ENCODE measurements around the gene SRGAP3. TPM values are rescaled to one million over a fixed set of nuclear protein-coding genes. Genes with fewer than 3 reads are reported as not detected.

SRGAP3 gene
- total and polyA plus RNA-seq, 10 of the 15 experiments (the other 5 are each of a cell fraction or from before 2014, with no cell fraction given) = 0.32 to 1.7 (median 0.99) TPM

DNA sequence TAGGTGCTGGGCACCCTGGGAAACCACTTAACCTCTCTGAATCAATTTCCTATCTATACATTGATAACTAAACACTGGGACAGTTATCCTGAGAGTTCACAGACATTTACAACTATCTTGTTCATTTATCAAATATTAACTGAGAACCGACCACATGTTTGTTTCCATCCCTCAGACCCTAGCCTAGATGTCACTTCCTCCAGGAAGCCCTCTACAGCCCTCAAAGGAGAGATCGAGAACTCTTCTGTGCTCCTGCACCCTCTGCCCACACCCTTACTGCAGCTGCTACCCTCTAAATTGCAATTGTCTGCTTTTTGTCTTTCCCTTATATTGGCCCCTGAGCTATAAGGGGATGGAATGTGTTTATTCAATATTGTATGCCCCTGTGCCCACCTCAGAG lies 46.1 kb downstream of the SRGAP3 start (continued):
- TF ChIP-seq CEBPB (IDR thresholded peaks at IDR 0.05; ENCODE audit: borderline replicate concordance in 1 of 2, low read depth in 2 of 2, low read length in 2 of 2) (no peak), BCL11A (IDR thresholded peaks at IDR 0.05; ENCODE audit: low read depth, low read length) (no peak), WRNIP1 (IDR thresholded peaks at IDR 0.05; ENCODE audit: borderline replicate concordance, low read depth, low read length) (no peak), MXI1 (IDR thresholded peaks at IDR 0.05; ENCODE audit: low read depth, low read length) (no peak), SPI1 (IDR thresholded peaks at IDR 0.05; ENCODE audit: borderline replicate concordance, insufficient read depth, low read depth, low read length) (no peak), YBX1 (IDR thresholded peaks at IDR 0.05) (no peak), BMI1 (IDR thresholded peaks at IDR 0.05; ENCODE audit: borderline replicate concordance) (no peak)
- TF ChIP-seq, protein P1, sequence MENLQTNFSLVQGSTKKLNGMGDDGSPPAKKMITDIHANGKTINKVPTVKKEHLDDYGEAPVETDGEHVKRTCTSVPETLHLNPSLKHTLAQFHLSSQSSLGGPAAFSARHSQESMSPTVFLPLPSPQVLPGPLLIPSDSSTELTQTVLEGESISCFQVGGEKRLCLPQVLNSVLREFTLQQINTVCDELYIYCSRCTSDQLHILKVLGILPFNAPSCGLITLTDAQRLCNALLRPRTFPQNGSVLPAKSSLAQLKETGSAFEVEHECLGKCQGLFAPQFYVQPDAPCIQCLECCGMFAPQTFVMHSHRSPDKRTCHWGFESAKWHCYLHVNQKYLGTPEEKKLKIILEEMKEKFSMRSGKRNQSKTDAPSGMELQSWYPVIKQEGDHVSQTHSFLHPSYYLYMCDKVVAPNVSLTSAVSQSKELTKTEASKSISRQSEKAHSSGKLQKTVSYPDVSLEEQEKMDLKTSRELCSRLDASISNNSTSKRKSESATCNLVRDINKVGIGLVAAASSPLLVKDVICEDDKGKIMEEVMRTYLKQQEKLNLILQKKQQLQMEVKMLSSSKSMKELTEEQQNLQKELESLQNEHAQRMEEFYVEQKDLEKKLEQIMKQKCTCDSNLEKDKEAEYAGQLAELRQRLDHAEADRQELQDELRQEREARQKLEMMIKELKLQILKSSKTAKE (IDR thresholded peaks at IDR 0.05; ENCODE audit: low read depth, poor library complexity, severe bottlenecking) = no peak
- TF ChIP-seq, protein P2, sequence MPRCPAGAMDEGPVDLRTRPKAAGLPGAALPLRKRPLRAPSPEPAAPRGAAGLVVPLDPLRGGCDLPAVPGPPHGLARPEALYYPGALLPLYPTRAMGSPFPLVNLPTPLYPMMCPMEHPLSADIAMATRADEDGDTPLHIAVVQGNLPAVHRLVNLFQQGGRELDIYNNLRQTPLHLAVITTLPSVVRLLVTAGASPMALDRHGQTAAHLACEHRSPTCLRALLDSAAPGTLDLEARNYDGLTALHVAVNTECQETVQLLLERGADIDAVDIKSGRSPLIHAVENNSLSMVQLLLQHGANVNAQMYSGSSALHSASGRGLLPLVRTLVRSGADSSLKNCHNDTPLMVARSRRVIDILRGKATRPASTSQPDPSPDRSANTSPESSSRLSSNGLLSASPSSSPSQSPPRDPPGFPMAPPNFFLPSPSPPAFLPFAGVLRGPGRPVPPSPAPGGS (IDR thresholded peaks at IDR 0.05; ENCODE audit: borderline replicate concordance, insufficient read depth, low read depth, low read length, poor library complexity, severe bottlenecking) = no peak

DNA sequence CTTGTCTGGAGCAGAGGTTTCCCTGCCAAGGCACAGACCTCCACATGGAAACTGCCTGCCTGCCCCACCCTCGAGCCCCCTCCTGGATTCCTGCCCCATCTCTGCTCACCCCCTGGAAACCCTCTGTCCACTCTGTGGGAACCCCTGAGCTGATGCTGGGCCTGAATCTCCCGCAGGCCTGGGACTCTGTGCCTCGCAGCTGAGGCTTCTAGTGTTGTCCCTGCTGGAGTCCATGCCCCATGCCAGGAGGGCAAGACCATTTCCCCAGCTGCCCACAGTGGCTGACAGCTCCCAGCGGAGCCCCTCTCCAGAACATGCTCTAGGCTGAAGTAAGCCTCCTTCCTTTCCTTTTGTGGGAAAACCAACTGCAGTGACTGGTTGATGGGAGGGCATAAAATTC lies 46.9 kb downstream of the SRGAP3 start:
- DNase-seq (ENCODE audit: low read depth, low spot score) = no peak
- H3K4me2 ChIP-seq (ENCODE audit: control insufficient read depth, insufficient read depth) = no peak overlapping the region
- H3K27me3 ChIP-seq (replicated peaks in 1 of 2; ENCODE audit: control insufficient read depth in 2 of 2, insufficient read depth in 2 of 2, low read length in 1 of 2) = no peaks in the 10 kb centered on the region
- no peak overlapping the region for H3K9ac ChIP-seq (ENCODE audit: control insufficient read depth, insufficient read depth, low read length)
- H3K4me1 ChIP-seq (ENCODE audit: control insufficient read depth, insufficient read depth, low read length) = peaks cover 9% of the 10 kb centered on the region
- in situ Hi-C loops (cut with MboI) = no loop called here
- no peak overlapping the region for H3K27ac ChIP-seq (ENCODE audit: control insufficient read depth, insufficient read depth)
- no TSS peak for BruUV-seq (replicated peaks)
- RAD21 ChIA-PET (ENCODE audit: unreplicated experiment) = no interaction called here
- SMC1A ChIA-PET (ENCODE audit: uncharacterized antibody, unreplicated experiment) = no interaction called here
- WGBS (ENCODE audit: insufficient coverage, insufficient replicate concordance, low lambda C conversion rate, missing lambda C conversion rate) = 45% methylated on average over 4 of the region's 4 CpGs
- no peak for FAIRE-seq
- H3K79me2 ChIP-seq (ENCODE audit: control insufficient read depth, insufficient read depth, low read length) = no peaks in the 10 kb centered on the region
- POLR2A ChIA-PET = no interaction called here
- no peak overlapping the region for H3K4me3 ChIP-seq
- no peaks in the 10 kb centered on the region for H3K9me3 ChIP-seq (replicated peaks; ENCODE audit: control insufficient read depth, insufficient read depth, low read length)
- CTCF ChIA-PET = interaction anchor here (0.6 kb wide), 1 partner anchor 31 kb away, joined by 3 read pairs; no protein-coding TSS in a partner anchor
- no peak for ATAC-seq
- no peaks in the 10 kb centered on the region for H3K36me3 ChIP-seq (ENCODE audit: control insufficient read depth in 2 of 2, insufficient read depth in 2 of 2, low read length in 1 of 2)
- no peak overlapping the region for H2AFZ ChIP-seq (ENCODE audit: control insufficient read depth, low read depth, low read length)
- H4K20me1 ChIP-seq (ENCODE audit: control insufficient read depth, insufficient read depth) = no peaks in the 10 kb centered on the region
- intact Hi-C loops (cut with micrococcal nuclease; ENCODE audit: unreplicated experiment) = no loop called here
- no peak for TF ChIP-seq JUNB (IDR thresholded peaks at IDR 0.05)
- TF ChIP-seq, protein P3, sequence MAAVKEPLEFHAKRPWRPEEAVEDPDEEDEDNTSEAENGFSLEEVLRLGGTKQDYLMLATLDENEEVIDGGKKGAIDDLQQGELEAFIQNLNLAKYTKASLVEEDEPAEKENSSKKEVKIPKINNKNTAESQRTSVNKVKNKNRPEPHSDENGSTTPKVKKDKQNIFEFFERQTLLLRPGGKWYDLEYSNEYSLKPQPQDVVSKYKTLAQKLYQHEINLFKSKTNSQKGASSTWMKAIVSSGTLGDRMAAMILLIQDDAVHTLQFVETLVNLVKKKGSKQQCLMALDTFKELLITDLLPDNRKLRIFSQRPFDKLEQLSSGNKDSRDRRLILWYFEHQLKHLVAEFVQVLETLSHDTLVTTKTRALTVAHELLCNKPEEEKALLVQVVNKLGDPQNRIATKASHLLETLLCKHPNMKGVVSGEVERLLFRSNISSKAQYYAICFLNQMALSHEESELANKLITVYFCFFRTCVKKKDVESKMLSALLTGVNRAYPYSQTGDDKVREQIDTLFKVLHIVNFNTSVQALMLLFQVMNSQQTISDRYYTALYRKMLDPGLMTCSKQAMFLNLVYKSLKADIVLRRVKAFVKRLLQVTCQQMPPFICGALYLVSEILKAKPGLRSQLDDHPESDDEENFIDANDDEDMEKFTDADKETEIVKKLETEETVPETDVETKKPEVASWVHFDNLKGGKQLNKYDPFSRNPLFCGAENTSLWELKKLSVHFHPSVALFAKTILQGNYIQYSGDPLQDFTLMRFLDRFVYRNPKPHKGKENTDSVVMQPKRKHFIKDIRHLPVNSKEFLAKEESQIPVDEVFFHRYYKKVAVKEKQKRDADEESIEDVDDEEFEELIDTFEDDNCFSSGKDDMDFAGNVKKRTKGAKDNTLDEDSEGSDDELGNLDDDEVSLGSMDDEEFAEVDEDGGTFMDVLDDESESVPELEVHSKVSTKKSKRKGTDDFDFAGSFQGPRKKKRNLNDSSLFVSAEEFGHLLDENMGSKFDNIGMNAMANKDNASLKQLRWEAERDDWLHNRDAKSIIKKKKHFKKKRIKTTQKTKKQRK (IDR thresholded peaks at IDR 0.05; ENCODE audit: low read depth, low read length) = no peak
- TF ChIP-seq CBFB (IDR thresholded peaks at IDR 0.05; ENCODE audit: low read depth) = no peak
- TF ChIP-seq, protein P2 (IDR thresholded peaks at IDR 0.05; ENCODE audit: borderline replicate concordance, insufficient read depth, low read depth, low read length, poor library complexity, severe bottlenecking) = no peak
- no peak for TF ChIP-seq CREB1 (IDR thresholded peaks at IDR 0.05; ENCODE audit: low read depth)
- TF ChIP-seq KLF5 (IDR thresholded peaks at IDR 0.05; ENCODE audit: partially characterized antibody) = no peak
